ENCODE data around the gene SAMM50.

SAMM50 gene

DNA sequence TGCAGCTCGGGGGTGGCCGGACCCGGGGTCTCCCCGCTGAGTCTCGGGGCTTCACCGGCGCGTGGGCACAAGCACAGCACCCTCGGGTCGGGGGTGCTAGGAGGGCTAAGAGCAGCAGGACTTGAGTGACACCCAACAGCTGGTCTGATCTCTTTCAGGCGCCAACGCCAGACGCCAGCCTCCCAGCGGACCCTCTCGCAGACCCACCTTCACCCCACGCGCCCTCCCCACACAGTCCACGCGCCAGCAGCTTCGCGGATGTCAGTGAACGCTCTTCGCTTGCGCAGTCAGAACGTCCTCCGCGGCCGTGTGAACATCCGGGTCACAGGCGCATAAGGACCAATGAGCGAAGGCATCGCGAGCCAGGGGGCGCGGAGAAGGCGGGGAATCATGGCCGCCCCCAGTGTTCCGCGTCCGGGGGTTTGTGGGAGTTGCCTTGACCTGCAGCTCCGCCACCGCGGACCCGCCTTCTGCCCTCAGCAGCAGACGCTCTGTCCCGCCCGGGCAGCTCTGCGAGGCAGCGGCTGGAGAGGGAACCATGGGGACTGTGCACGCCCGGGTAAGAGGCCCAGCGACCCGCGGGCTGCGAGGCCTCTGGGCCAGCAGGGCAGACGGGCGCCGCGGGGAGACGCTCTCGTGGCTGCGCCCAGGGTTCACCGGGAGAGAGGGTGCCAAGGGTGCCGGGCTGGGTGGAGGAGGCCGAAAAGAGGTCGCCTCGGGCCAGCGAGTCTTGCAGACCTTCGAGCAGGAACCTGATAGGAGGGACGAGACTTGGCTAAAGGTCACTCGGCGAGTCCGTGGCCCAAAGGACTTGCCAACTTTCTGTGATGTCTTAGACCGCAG lies at the start of gene SAMM50:
TSS of gene SAMM50 (plus strand) at position 403 of the 843 bp plus-strand sequence. CDS start at position 539, 136 bp downstream.
- peak; percentile 90 for DNase-seq

DNA sequence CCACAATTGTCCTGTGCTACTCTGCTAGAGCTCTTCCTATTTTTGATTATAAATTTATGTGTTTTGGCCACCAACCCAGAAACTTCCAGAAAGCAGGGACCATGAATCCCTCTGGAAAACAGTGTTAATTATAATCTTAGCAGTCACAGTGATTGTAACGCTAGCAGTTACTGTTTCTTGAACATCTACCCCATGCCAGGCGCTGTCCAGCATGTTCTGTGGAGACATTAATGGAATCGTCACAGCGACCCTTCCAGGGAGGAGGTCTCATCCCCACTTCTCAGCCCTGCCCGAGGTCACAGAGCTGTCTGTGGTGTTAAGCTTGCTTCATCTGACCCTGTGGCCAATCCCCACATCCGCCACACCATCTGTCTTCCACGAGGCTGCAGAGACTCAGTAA lies 49.6 kb upstream of the SAMM50 start:
- no peak for DNase-seq

DNA sequence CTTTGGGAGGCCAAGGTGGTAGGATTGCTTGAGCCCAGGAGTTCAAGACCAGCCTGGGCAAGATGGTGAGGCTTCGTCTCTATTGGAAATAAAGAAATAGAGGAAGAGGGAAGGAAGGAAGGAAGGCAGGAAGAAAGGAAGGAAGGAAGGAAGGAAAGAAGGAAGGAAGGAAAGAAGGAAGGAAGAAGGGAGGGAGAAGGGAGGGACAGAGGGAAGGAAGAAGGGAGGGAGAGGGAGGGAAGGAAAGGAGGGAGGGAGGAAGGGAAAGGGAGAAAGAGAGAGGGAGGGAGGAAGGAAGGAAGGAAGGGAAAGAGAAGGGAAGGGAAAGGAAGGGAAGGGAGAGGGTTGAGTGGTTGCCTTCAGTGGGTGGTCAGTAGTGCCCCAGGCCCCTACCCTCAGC lies 45.5 kb upstream of the SAMM50 start:
- DNase-seq: no peak

DNA sequence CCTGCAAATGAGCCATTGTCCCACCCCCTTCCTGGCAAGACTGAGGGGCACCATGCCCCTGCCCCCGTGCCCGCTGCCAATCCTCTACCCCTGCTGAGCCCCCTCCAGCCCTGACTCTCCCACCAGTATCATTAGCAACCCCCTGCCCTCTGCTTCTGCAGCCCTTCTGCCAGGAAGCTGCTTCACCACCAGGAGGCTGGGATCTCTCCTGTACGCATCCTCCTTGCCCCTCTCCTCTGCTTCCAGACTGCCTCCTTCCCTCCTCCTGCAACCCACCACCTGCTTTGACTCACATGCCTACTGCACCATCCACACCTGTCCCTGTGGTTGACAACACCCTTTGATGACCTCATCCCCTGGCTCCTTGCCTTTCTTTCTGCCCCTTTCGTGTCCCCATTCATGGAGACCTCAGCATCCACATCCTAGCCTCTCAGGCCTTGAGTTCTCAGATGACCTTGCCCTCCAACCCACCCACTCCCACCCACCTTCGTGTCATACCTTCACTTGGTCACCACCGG lies 45.0 kb upstream of the SAMM50 start:
- no peak for DNase-seq

DNA sequence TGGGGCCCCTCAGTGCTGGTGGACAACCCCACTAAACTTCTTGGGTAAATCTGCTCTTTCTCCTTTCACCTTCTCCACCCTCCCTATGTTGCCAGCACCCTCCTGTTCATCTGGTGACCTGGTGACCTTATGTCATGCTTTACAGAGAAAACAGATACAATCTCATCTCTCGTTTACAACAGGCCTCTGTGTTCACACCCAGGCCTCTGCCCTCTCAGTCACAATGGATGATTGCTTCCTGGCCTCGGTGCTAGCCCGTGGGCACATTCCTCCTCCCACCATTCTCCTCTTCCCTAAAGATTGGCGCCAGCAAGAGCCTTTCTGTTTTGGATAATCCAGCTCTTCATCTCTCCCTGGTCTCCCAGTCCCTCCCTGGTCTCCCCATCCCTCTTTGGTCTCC lies 43.9 kb upstream of the SAMM50 start:
- no peak for DNase-seq

DNA sequence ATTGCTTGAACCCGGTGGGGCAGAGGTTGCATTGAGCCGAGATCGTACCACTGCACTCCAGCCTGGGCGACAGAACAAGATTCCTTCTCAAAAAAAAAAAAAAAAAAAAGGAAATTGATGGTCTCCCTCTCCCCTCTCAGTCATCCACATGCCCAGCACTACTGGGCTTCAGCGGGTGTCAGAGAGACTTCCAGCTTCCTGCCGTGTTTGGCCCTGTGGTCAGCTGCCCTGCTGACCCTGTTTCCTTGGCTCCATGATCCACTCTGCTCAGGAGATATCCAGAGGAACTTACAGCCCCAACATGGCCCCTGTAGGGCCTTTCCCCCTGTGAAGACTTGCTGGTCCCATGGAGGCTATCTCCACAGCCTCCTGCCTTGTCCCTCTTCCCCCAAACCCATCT lies 37.7 kb upstream of the SAMM50 start:
- no peak for DNase-seq

DNA sequence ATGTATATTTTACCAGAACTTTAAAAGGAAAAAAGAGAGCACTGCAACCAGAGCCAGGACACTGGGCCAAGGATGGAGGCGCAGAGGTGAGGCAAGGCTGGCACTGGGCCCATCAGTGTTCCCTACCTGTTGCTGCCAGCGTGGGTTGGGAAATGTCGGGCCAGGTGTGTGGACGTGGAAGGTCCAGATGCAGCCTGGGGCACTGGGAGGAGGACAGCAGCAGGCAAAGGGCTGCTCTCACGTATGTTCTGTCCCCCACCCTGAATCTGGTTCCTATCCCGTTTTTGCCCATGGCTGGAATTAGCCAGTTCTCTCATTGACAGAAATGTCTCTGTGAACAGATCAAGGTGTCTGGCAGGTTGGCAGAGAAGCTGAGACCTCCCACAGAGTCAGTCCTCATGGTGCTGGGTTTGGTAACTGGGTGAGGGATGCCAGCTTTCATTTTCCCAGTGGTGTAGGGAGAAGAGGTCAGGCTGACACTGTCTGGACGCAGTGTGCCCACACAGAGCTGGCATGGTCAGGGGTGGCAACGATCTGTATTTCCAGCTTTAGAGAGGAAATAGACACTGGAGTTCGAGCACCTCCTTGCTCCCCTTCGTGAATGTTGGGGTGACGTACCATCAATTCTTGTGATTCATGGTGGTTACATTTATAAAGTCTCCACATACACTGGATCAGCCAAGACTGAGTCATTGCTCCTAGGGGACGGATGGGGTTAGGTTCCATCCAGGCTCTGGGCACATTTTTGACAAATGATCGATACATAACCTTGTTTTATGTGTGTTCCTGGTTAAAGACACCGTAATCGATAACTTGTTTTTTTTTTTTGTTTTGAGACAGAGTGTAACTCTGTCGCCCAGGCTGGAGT lies 35.9 kb upstream of the SAMM50 start:
- no peak for DNase-seq

DNA sequence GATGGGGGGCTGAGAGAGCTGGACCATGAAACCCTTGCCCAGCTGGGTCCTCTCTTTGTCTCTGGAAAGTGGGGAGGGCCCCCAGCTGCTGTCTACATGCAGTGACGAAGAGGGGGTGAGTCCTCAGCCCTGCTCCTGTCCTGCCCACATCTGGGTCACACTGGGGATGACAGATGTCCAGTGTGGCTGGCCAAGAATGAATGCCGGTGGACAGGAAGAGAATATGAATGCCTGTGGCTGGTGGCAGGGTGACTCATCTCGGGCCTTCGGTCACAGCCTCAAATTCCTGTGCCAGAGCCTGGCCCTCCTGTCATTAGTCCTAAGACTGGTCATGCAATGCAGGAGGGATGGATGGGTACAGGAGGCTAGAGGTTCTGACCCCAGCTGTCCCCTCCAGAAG lies 33.9 kb upstream of the SAMM50 start:
- DNase-seq: no peak

DNA sequence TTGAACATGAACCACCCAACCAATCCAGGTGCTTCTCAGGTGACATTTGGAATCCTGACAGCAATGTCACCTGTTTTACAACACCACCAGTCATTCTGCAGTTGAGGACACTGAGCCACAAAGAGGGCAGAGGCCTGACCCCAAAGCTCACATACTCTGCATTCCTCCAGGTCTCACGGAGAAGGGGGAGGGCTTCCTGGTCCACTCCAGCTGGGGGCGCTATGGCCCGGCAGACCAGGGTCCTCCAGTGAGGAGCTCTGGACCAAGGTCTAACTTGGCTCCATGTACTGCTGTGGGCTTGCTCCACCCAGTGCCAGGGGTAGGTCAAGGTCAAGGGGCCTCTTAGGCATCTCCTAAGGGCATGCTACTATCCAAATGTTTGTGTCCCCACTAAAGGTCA lies 33.1 kb upstream of the SAMM50 start:
- DNase-seq: no peak

DNA sequence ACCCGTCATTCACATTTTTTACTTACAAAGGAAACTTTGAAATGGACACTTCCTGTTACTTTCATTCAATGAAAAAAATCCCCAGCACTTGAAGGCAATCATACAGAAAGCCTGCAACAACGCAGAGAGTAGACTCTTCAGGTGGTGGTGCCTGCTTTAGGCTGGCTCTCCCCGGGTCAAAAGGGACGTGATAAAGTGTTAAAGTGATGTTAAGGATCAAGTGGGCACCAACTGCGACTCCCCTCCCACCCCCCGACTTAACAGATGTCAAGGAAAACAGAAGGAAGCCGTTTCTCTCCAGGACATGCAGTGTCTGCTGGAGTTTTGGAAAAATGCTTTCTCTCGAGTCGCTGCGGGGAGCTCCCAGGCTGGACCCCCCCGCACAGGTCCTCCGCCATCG lies 32.1 kb upstream of the SAMM50 start:
- no peak for DNase-seq

DNA sequence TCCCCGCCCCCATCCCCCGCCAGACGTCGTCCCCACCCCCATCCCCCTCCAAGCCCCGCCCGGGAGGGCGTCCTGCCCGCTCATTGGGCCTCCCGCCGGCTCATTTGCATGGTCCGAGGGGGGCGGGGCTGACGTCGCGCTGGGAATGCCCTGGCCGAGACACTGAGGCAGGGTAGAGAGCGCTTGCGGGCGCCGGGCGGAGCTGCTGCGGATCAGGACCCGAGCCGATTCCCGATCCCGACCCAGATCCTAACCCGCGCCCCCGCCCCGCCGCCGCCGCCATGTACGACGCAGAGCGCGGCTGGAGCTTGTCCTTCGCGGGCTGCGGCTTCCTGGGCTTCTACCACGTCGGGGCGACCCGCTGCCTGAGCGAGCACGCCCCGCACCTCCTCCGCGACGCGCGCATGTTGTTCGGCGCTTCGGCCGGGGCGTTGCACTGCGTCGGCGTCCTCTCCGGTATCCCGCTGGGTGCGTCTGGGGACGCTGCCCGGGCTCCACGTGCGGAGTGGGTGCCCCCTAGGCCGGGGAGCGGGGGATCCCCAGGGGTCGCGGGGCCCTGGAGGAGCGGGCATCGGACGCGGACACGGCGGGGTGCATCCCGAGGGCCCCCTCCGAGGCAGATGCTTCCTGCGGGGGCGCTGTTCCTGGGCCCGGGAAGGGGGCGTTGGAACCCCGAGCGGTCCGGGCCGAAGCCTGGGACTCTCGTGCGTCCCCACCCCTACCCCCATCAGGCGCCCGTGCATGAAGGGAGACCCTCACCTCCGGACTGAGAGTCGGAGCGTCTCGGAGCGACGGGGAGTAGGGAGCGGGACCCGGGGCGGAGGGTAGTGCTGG lies 31.4 kb upstream of the SAMM50 start, which contains the start of gene PNPLA3:
TSS of gene PNPLA3 (plus strand) at position 175 of the 834 bp plus-strand sequence. CDS start at position 282, 107 bp downstream.
- peak; percentile 69 for DNase-seq

DNA sequence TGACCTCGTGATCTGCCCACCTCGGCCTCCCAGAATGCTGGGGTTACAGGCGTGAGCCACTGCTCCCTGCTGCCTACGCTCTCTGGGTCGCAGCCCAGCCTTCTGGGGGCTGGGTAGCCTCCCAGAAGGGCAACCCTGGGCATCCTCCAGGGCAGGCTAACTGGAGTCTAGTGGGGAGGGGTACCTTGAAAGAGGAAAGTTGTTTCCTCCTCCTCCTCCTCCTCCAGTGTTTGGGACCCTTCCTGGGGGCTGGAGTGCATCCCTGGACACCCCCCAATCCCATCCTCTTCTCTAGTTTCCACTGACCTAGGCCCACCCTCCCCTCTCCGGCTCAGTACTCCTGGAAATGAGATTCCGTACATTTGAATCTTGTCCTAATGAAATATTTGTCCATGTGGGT lies 30.4 kb upstream of the SAMM50 start:
- no peak for DNase-seq

DNA sequence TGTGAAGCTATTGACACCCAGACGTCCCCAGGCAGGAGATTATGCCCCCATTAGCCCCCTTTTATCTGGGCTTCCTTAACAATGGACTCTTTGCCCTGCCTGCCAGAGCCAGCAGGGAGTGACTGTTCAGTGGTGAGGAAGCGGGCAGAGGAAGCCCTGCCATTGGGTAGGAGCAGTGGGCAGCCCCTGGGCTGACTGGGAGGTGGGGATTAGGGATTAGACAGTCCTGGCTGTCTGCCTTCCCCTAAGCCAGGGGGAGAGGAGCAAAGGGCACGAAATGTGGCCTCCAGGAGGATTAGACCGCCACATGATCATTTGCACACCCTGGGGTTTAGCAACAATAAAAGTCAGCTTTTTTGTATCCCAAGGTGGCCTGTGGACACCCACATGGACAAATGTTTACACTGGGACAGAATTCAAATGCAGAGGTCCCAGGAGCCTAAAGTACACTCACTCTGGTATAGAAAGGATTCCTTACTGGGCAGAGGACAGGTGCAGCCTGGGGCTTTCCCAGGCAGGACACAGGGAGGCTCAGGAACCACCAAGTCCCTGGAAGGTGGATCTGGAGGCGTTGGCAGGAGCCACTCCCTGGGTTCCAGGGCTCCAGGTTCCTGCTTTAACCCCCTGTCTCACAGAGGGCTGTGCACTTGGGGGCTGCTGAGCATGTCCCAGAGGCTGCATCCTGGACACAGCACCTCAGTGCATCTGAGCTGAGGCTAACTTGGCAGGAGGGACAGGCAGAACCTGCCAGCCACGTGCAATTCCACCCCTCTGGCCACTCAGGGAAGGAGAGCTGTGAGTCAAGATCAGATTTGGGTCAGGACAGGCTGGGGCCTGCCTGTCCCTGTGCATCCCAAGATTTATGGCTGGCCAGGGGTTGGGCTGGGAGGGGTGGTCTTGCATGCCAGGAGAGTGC lies 29.6 kb upstream of the SAMM50 start:
- no peak for DNase-seq

DNA sequence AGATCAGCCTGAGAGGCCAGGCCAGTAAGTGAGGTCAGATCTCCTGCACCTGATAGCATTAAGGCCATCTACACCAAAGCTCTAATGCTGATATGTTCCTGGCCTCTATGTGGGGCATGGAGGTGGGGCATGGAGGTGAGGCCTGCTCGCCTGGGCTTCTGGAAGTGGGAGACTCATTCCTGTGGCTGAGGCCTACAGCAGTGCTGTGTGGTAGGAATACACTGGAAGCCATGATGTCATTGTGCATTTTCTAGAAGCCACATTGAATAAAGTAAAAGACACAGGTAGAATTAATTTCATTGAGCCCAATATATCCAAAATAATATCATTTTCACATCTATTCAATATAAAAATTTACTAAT lies 28.9 kb upstream of the SAMM50 start:
- no peak for DNase-seq

DNA sequence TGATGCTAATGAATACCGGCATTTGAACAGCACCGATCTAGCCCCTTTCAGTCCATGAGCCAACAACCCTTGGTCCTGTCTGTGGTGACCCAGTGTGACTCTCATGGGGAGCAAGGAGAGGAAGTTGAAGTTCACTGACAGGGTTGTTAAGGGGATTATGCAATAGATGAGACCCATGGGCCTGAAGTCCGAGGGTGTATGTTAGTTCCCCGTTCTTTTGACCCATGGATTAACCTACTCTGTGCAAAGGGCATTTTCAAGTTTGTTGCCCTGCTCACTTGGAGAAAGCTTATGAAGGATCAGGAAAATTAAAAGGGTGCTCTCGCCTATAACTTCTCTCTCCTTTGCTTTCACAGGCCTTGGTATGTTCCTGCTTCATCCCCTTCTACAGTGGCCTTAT lies 26.8 kb upstream of the SAMM50 start:
- DNase-seq: no peak

DNA sequence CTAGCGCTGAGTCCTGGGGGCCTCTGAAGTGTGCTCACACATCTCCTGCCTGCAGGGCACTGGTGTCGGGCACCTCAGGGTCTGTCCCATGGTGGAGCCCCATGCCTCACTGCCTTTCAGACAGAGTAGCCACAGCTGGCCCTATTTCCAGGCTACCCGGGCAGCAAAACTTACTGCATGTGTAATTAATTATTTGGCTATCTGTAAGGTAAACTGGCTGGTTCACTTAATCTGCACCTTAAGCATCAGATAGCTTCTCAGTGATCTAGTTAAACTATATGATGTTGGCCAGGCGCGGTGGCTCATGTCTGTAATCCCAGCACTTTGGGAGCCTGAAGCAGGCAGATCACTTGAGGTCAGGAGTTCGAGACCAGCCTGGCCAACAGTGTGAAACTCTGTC lies 26.3 kb upstream of the SAMM50 start:
- no peak for DNase-seq

DNA sequence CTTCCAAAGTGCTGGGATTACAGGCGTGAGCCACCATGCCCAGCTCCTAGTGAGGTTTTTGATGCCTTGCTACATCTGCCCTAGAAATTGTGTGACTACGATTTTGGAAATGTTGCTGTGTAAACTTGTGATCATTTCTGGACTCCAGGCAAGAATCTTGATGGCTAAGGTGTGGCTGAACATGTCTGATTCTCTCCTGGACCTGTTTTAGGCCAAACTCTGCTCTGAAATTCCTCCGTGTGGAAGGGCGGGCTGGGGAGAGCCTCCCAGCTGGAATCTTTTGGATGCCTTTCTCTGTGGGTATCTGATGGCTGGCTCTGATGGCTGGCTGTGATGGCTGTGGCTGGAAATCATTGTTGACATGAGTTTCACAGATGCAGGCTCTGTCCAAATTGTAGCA lies 23.5 kb upstream of the SAMM50 start:
- DNase-seq: no peak

DNA sequence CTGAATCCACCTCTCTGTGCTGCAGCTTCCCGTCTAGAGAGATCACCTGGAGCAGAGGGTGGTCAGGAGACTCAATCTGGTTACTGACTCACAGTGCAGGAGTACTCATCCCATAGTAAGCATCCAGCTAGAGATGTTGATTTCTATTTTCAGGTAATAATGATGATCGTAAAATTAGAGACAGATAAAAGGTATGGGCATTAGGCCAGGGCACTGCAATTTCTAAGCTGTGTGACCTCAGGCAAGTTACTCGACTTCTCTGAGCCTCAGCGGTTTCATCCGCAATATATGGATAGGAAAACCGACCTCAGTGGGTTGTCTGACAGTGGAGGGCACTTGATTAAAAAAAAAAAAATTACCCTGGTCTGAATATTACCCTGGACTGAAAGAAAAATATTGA lies 13.8 kb upstream of the SAMM50 start:
- no peak for DNase-seq

DNA sequence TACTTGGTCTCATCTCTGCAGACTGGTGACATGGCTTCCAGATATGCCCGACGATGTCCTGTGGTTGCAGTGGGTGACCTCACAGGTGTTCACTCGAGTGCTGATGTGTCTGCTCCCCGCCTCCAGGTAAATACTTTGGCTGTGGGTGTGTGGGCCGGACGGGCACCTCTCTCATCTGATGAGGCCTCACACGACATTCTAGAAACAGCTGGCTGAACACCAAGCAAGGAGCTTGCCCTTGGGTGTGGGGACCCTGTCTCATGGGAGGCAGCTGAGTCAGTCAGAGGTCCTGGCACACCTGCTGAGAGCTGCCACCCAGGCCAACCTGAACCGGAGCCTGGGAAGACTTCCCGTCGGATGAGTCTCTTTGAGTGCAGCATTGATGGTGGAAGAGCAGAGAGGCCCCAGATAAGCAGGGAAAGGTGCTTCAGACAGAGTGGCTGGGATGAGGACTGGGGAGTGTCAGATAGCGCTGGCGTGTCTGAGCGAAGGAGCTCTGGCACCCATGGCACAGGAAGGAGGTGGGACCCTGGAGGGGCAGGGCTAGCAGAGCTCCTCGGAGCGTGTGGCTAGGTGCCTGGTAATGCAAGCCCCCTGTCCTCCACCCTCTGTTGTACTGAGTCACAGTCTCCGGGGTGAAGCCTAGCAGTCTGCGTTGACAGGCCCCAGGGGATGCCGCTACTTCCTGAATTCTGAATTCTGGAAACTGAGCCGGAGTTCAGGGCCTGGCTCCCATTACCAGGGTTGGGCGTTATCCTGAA lies 10.4 kb upstream of the SAMM50 start:
- no peak for DNase-seq

DNA sequence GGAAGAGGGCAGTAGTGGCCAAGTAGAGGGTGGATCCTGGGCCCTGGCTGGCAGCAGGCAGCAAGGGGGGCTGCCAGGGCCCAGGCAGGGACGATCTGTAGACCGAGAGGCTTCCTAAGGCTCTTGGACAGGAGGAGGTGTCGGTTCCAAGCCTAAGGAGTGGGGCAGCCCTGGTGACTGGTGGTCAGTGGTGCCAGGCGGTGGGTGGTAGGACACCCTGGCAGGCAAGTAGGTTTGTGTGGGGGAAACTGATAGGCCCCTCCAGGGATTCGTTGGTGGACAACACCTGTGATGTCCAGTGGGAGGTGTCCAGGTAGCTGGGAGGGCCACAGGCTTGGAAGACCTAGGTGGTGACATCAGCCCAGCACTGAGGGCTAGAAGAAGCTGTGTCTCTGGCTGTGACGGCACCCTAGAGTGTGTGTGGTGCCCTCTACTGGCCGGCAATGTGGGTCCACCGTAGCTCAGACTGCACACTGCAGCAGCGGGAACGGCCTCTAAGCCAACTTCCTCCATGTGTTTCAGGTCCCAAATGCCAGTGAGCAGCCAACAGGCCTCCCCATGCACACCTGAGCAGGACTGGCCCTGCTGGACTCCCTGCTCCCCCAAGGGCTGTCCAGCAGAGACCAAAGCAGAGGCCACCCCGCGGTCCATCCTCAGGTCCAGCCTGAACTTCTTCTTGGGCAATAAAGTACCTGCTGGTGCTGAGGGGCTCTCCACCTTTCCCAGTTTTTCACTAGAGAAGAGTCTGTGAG lies 9.4 kb upstream of the SAMM50 start:
- peak; percentile 71 for DNase-seq

DNA sequence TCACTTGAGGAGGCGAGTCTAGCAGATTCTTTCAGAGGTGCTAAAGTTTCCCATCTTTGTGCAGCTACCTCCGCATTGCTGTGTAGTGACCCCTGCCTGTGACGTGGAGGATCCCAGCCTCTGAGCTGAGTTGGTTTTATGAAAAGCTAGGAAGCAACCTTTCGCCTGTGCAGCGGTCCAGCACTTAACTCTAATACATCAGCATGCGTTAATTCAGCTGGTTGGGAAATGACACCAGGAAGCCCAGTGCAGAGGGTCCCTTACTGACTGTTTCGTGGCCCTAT lies 8.9 kb upstream of the SAMM50 start:
- DNase-seq: no peak

All from GDM1 (cell line).